ENCODE results near the gene VCX2. TPM values are rescaled to one million over a fixed set of nuclear protein-coding genes. Genes with fewer than 3 reads are reported as not detected.

VCX2 gene
- polyA plus RNA-seq, 2 of the 4 experiments (the other 2 are of a cell fraction), result not detected

DNA sequence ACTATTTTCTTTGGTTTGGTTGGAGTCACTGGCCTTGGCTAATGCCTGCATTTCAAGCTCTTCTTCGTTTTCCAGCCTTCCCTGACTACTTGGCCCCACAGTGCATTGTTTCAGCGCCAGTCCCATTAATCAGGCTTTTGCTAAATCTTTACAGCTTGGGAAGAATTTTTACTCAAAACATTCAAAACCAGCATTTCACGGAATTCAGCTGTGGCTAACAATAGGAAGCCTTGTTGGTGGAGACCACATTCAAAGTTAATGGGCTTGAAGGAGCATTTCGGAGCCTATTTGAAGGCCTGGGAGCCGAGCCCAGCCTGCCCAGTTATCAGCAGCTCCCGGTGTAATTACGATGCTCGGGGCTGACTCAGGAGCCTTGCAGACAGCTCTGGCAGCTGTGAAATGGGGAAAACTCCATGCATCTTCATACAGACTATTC, 30.8 kb upstream of the VCX2 start:
- ATAC-seq (no peak), FAIRE-seq (no peak), DNase-seq (ENCODE audit: low read depth in 1 of 2, low spot score in 1 of 2) (no peak)
- H3K9me3 ChIP-seq, result no peaks in the 10 kb centered on the region
- no peak overlapping the region for H3K4me3 ChIP-seq
- no peak overlapping the region for H3K27ac ChIP-seq
- CTCF ChIA-PET, result no interaction called here
- POLR2A ChIA-PET, result no interaction called here
- TF ChIP-seq, protein P1, sequence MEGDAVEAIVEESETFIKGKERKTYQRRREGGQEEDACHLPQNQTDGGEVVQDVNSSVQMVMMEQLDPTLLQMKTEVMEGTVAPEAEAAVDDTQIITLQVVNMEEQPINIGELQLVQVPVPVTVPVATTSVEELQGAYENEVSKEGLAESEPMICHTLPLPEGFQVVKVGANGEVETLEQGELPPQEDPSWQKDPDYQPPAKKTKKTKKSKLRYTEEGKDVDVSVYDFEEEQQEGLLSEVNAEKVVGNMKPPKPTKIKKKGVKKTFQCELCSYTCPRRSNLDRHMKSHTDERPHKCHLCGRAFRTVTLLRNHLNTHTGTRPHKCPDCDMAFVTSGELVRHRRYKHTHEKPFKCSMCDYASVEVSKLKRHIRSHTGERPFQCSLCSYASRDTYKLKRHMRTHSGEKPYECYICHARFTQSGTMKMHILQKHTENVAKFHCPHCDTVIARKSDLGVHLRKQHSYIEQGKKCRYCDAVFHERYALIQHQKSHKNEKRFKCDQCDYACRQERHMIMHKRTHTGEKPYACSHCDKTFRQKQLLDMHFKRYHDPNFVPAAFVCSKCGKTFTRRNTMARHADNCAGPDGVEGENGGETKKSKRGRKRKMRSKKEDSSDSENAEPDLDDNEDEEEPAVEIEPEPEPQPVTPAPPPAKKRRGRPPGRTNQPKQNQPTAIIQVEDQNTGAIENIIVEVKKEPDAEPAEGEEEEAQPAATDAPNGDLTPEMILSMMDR (IDR thresholded peaks at IDR 0.05), result no peak
- TF ChIP-seq, protein P2, sequence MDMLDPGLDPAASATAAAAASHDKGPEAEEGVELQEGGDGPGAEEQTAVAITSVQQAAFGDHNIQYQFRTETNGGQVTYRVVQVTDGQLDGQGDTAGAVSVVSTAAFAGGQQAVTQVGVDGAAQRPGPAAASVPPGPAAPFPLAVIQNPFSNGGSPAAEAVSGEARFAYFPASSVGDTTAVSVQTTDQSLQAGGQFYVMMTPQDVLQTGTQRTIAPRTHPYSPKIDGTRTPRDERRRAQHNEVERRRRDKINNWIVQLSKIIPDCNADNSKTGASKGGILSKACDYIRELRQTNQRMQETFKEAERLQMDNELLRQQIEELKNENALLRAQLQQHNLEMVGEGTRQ (IDR thresholded peaks at IDR 0.05), result no peak
- TF ChIP-seq MYC (IDR thresholded peaks at IDR 0.05; ENCODE audit: borderline replicate concordance, low read length) (no peak), CHD4 (IDR thresholded peaks at IDR 0.05; ENCODE audit: borderline replicate concordance) (no peak), HEYL (CRISPR knock-in tag; IDR thresholded peaks at IDR 0.05) (no peak), POLR2A (IDR thresholded peaks at IDR 0.05; ENCODE audit: low read length) (no peak), HOXA7 (CRISPR knock-in tag; IDR thresholded peaks at IDR 0.05) (no peak), BHLHE40 (IDR thresholded peaks at IDR 0.05; ENCODE audit: low read depth, low read length) (no peak), NFE2L2 (conservative IDR thresholded peaks at IDR 0.05; ENCODE audit: low read length) (no peak)
- TF ChIP-seq, protein P3, sequence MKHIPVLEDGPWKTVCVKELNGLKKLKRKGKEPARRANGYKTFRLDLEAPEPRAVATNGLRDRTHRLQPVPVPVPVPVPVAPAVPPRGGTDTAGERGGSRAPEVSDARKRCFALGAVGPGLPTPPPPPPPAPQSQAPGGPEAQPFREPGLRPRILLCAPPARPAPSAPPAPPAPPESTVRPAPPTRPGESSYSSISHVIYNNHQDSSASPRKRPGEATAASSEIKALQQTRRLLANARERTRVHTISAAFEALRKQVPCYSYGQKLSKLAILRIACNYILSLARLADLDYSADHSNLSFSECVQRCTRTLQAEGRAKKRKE (CRISPR knock-in tag; IDR thresholded peaks at IDR 0.05; ENCODE audit: low read depth), result no peak
- TF ChIP-seq, protein P4, sequence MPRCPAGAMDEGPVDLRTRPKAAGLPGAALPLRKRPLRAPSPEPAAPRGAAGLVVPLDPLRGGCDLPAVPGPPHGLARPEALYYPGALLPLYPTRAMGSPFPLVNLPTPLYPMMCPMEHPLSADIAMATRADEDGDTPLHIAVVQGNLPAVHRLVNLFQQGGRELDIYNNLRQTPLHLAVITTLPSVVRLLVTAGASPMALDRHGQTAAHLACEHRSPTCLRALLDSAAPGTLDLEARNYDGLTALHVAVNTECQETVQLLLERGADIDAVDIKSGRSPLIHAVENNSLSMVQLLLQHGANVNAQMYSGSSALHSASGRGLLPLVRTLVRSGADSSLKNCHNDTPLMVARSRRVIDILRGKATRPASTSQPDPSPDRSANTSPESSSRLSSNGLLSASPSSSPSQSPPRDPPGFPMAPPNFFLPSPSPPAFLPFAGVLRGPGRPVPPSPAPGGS (IDR thresholded peaks at IDR 0.05), result no peak
- 4% methylated on average over 6 of the region's 8 CpGs for WGBS (ENCODE audit: missing lambda C conversion rate)
- H3K4me1 ChIP-seq, result no peaks in the 10 kb centered on the region
- no peak overlapping the region for H3K4me2 ChIP-seq

DNA sequence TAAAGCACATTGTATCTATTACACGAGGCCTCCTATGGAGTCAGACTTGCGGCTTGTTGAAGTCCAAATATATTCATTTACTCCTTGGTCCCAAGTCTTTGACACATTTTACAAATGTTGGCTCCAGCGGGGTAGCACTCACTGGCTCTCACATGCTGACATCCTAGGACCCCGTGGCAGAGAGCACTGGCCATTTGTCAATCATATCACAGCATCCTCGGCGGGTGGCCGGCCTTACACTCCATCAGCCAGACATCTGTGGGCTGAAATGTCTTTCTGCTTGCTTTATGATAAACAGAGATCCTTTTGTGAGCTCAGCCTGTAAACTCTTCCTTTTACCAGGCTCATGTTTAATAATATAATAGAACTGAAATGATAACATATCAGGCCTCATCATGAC, 25.7 kb upstream of the VCX2 start:
- POLR2A ChIA-PET, result no interaction called here
- DNase-seq (ENCODE audit: low read depth in 1 of 2, low spot score in 1 of 2) (no peak), FAIRE-seq (no peak), ATAC-seq (no peak)
- Histone ChIP-seq H3K4me3 (no peak overlapping the region), H3K9me3 (no peaks in the 10 kb centered on the region), H3K27ac (no peak overlapping the region), H3K4me1 (no peaks in the 10 kb centered on the region), H3K4me2 (no peak overlapping the region)
- WGBS (ENCODE audit: missing lambda C conversion rate), result 16% methylated on average over 7 of the region's 7 CpGs
- no peak for TF ChIP-seq GATA3 (IDR thresholded peaks at IDR 0.05; ENCODE audit: borderline replicate concordance)
- TF ChIP-seq FOSL2 (IDR thresholded peaks at IDR 0.05), result no peak
- TF ChIP-seq FOSL2 (CRISPR knock-in tag; IDR thresholded peaks at IDR 0.05), result no peak
- no peak for TF ChIP-seq RFX5 (IDR thresholded peaks at IDR 0.05)
- no peak for TF ChIP-seq HOXB13 (CRISPR knock-in tag; IDR thresholded peaks at IDR 0.05; ENCODE audit: low read depth)
- TF ChIP-seq ZC3H11A (IDR thresholded peaks at IDR 0.05), result no peak
- no peak for TF ChIP-seq CEBPB (IDR thresholded peaks at IDR 0.05)
- no peak for TF ChIP-seq ZSCAN20 (CRISPR knock-in tag; IDR thresholded peaks at IDR 0.05)
- TF ChIP-seq NPAS2 (CRISPR knock-in tag; IDR thresholded peaks at IDR 0.05; ENCODE audit: borderline replicate concordance), result no peak
- no peak for TF ChIP-seq HEYL (CRISPR knock-in tag; IDR thresholded peaks at IDR 0.05)
- TF ChIP-seq, protein P2 (IDR thresholded peaks at IDR 0.05), result no peak
- CTCF ChIA-PET, result no interaction called here

DNA sequence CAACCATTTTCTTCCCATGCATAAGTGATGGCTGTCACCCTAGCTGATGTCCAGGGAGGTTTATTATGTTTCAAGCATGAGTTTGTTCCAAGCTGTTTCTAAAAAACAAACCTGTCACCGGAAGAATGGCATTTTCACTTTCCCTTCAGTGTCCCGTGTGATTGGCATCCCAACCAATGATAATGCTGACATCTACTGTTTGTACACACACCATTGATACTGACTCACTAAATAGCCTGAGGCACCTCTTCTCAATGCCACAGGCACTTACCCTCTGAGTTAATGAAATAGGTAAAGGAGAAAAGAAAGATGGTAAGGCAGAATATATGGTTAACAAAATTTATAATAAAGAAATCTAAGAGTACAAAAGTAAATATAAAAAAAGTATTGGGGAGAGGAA, 23.1 kb upstream of the VCX2 start:
- CTCF ChIA-PET, result no interaction called here
- H3K27ac ChIP-seq, result no peak overlapping the region
- POLR2A ChIA-PET, result no interaction called here
- no peaks in the 10 kb centered on the region for H3K9me3 ChIP-seq
- no peaks in the 10 kb centered on the region for H3K4me1 ChIP-seq
- DNase-seq (ENCODE audit: low read depth in 1 of 2, low spot score in 1 of 2) (no peak), FAIRE-seq (no peak), ATAC-seq (no peak)
- no peak overlapping the region for H3K4me3 ChIP-seq
- no peak overlapping the region for H3K4me2 ChIP-seq
- 8% methylated on average over 2 of the region's 2 CpGs for WGBS (ENCODE audit: missing lambda C conversion rate)
- TF ChIP-seq MAZ (IDR thresholded peaks at IDR 0.05; ENCODE audit: borderline replicate concordance, low read depth, low read length) (no peak), RAD21 (conservative IDR thresholded peaks at IDR 0.05 in 1 of 2, IDR thresholded peaks at IDR 0.05 in 1 of 2) (no peak), ZFP36 (IDR thresholded peaks at IDR 0.05; ENCODE audit: borderline replicate concordance, partially characterized antibody) (no peak), RCOR1 (IDR thresholded peaks at IDR 0.05; ENCODE audit: low read depth, low read length) (no peak), CBX8 (IDR thresholded peaks at IDR 0.05) (no peak), NPAS2 (CRISPR knock-in tag; IDR thresholded peaks at IDR 0.05; ENCODE audit: borderline replicate concordance) (no peak), CHD4 (IDR thresholded peaks at IDR 0.05; ENCODE audit: borderline replicate concordance) (no peak), FOSB (CRISPR knock-in tag; IDR thresholded peaks at IDR 0.05) (no peak), ZC3H11A (IDR thresholded peaks at IDR 0.05) (no peak), BHLHE40 (IDR thresholded peaks at IDR 0.05; ENCODE audit: low read depth, low read length) (no peak)
- TF ChIP-seq, protein P2 (IDR thresholded peaks at IDR 0.05), result no peak
- TF ChIP-seq, protein P5, sequence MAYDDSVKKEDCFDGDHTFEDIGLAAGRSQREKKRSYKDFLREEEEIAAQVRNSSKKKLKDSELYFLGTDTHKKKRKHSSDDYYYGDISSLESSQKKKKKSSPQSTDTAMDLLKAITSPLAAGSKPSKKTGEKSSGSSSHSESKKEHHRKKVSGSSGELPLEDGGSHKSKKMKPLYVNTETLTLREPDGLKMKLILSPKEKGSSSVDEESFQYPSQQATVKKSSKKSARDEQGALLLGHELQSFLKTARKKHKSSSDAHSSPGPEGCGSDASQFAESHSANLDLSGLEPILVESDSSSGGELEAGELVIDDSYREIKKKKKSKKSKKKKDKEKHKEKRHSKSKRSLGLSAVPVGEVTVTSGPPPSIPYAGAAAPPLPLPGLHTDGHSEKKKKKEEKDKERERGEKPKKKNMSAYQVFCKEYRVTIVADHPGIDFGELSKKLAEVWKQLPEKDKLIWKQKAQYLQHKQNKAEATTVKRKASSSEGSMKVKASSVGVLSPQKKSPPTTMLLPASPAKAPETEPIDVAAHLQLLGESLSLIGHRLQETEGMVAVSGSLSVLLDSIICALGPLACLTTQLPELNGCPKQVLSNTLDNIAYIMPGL (CRISPR knock-in tag; IDR thresholded peaks at IDR 0.05; ENCODE audit: borderline replicate concordance), result no peak
